Stimulated activated CD8-positive, alpha-beta memory T cell treated with anti-CD3 and anti-CD28 coated beads, Interleukin-15, amount 100 ng/mL, for 24 hours (primary cell): ENCODE measurements around the gene SH2D3C.

Experiments
- DNase-seq: peaks from one replicate; pipeline ENCODE4 v3.0.0-alpha.2; 2020; ENCODE audit warnings: low read depth

Gene SH2D3C

GRCh38 chr9:127697575-127697974 lies 80.9 kb downstream of the SH2D3C start:
- DNase-seq, result no peak

- DNase-seq, result no peak
Observed at GRCh38 chr9:127694890-127695720, 83.4 kb downstream of the SH2D3C start.

- no peak for DNase-seq
Observed at GRCh38 chr9:127693697-127694096, 84.8 kb downstream of the SH2D3C start.

- DNase-seq, result no peak
Observed at GRCh38 chr9:127693143-127693542, 85.3 kb downstream of the SH2D3C start.

GRCh38 chr9:127692071-127692470 lies 86.4 kb downstream of the SH2D3C start:
- DNase-seq, result no peak

- no peak for DNase-seq
Observed at GRCh38 chr9:127690735-127691134, 87.7 kb downstream of the SH2D3C start.

GRCh38 chr9:127689329-127690000 lies 89.0 kb downstream of the SH2D3C start:
- no peak for DNase-seq
